Cardiac septum (tissue), 1 donor: ENCODE results near the gene STAP2. TPM values are rescaled to one million over a fixed set of nuclear protein-coding genes. Genes with fewer than 3 reads are reported as not detected.

ENCODE experiments used
- DNase-seq: peaks from one replicate; pipeline ENCODE4 v3.0.0-alpha.2; 2020; ENCODE audit warnings: low spot score
- intact Hi-C: fragments of 100-400 bp; cut with DNase I; formaldehyde crosslinking; loops from one replicate; pipeline ENCODE4 v1.14.0; 2022
- total RNA-seq: library from RNA; stranded (reverse); fragmentation: NEBNext Ultra II Directional; extraction: Animal tissue kit (Norgen Biotek cat#: 25700); gene quantifications from one replicate; pipeline ENCODE4 v1.2.1, GENCODE V29; 2021
- donor health status: DM: no; HTN: no; CAD: no.

Gene STAP2
- total RNA-seq, 1 donor from 2014 or later = 0.83 TPM

DNA sequence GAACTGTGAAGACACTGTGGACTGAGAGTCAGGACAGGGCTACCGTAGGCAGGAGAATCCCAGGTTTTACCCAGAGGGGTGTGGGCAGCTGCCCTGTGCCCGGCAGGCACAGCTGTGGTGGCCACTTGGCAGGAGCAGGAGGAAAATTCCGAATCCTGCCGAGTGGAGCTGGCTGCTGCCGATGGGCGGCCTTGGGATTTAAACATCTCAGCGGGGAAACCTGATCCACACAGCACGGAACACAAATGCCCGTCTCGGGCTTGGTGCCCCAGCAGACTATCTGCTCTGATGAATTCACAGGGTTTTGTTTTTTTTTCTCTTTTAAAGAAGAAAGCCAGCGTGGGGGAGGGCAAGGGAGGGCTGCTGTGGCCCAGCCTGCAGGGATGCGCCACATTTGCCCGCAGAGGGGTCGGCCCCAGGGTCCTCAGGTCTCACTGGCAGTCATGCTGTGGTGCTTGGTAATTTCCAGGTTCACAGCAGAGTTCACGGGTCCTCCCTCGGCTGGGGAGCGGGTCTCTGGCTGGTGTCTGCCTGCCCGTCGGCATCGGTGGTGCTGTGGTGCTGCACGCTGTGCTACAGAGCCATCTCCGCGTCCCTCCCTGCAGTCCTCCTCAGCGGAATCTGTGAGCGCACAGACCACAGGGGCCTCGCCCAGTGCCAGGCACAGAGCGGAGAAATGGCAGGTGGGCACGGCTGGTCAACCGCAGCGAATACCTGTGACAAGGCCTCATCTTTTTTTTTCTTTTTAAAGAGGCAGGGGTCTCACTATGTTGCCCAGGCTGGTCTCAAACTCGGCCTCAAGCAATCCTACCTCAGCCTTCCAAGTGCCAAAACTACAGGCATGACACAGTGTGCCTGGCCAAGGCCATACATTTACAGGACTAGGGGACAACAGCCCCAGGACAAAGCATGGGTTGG lies 32.9 kb upstream of the STAP2 start:
- intact Hi-C loops = no loop called here
- no peak for DNase-seq

DNA sequence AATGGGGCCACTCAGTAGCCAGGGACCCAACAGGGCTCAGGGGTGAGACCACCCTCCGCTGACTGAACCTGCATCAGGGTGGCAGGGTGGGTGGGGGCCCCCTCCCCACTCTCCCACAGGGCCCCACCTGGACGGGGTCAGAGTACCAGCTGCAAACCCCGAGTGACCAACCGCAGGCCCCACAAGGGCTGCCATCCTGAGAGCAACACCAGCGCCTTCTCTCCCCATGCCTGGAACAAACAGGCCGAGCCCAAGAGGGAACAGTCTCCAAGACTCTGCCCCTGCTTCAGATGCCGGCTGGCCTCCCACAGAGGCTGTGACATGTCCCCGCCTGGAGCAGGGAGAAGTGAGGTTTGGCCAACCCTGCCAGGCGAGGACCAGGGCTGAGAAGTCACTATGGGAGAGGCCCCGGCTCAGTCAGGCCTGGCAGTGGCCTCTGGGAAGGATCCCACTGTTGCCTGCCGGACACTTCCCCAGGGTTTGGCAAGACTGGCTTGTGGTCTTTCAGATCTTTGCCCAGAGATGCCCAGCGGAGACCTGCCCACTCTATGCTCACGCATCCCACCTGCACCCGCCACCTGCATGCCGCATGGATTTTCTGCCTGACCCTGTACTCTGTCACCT lies 31.9 kb upstream of the STAP2 start:
- DNase-seq = no peak
- intact Hi-C loops = no loop called here

DNA sequence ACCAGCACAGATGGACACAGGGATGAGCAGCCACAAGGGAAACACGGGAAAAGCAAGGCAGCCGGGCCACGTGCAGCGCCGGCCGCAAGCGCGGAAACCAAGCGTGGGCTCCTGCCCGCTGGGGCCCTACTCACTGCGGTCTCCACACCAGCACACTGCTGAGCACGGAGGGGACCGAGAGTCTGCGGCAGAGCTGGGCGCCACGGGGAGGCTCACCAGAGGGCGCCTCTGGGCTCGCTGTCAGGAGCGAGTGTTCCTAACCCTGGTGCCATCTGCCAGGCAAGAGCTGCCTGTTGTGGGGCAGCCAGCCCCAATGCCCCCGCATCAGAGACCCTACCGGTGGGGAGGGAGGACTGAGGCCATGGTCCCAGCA lies 31.2 kb upstream of the STAP2 start:
- no peak for DNase-seq
- intact Hi-C loops = loop anchor here (5.0 kb wide), 1 partner anchor 32 kb away; the partner anchor contains the start of genes CHAF1A and SH3GL1

DNA sequence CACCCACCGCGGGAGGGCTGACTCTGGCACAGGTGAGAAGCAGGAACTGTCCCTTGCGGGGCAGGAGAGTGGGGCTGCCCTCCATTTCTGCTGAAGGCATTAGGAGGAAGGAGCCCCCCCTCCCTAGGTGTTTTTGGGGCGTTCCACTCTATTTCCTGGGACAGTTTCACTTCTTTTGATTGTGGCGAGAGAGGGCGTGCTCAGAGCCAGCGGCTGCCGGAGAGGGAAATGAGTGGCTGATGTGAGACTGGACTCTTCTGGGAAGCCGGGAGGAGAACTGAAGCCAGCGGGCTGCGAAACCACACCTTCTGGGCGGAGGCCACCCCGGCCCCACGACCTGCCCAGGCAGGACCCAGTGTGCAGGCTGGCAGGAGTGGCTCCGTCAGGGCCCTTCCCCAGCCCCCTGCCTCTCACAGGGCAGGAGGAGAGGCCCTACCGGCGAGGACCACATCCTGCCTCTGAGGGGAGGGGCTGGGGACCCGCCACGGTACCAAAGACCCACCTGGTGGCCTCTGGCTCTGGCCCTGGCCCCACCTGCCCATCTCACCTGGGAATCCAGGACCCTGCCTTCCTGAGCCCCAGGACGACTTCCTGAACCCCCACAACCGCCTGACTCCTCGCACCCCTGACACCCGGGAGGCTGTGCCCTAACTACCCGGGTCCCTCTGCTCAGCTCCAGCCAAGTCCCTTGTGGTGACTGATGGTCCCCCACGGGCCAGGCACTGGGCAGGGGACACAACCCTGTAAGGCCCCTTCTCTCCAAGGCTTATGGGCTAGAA lies 30.7 kb upstream of the STAP2 start:
- intact Hi-C loops = loop anchor here (5.0 kb wide), 1 partner anchor 33 kb away; the partner anchor contains the start of genes CHAF1A and SH3GL1
- peak; percentile 82 for DNase-seq

DNA sequence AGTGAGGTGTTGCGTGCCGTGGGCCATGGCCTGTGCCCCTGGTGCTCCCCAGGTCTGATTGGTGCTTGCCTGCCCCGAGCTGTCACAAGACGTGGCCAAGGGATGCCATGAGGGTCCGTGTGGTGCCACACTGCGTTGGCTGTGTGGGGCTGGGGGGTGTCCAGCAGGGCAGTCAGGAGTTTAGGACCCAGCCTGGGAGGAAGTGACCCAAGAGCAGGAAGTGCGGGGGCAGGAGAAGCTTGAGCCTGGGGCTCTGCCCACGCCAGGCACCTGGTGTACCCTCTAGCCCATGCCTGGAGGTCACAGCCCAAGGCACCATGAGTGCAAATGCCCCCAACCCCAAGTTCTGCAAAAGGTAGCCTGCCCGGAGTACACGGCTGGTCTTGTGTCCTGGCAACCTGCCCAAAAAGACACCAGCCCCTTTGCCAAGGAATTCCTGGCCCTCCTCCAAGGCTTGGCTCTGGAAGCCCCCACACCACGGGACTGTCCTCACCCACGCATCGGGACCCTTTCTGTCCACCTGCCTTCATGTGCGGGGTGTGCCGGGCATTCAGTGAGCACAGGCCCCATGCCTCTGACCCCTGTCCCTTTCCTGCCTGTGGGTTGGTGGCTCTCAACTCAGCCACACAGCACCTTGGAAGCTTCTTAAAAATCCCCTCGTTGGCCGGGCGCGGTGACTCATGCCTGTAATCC lies 29.6 kb upstream of the STAP2 start:
- DNase-seq = no peak
- intact Hi-C loops = loop anchor here (5.0 kb wide), 1 partner anchor 34 kb away; the partner anchor contains the start of genes CHAF1A and SH3GL1

DNA sequence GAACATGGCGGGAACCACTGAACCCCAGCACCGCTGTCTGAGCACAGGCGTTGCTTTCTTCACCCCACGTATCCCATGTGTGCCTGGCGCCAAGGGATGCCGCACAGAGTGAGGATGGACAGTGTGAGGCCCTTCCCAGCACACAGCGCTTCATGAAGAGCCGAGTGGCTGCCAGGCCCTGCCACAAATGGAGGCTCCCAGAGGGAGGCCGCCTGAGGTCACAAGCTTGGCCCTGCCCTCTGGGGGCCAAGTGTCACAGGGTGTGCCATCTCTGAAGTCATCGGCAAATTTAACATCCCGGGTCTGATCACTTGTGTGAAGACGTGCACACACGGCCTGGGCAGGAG lies 29.1 kb upstream of the STAP2 start:
- intact Hi-C loops = loop anchor here (5.0 kb wide), 1 partner anchor 35 kb away; the partner anchor contains the start of genes CHAF1A and SH3GL1
- DNase-seq = no peak

DNA sequence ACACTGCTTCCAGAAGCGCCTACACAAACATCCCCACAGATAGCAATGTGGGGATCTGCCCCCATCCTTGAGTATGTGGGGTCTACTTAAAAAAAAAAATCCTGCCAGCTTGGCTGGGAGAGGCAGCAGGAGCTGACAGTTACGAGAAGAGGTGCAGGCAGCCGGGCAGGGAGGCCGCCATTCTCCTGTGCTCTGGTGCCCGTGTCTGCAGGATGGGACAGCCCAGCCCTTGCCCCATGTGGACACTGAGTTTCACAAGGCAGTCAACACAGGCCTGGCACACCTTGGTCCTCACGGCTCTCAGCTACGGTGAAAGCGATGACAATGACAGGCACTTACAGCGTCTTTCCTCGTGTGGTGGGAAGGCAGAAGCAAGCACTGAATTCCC lies 28.7 kb upstream of the STAP2 start:
- no peak for DNase-seq
- intact Hi-C loops = loop anchor here (5.0 kb wide), 1 partner anchor 35 kb away; the partner anchor contains the start of genes CHAF1A and SH3GL1

DNA sequence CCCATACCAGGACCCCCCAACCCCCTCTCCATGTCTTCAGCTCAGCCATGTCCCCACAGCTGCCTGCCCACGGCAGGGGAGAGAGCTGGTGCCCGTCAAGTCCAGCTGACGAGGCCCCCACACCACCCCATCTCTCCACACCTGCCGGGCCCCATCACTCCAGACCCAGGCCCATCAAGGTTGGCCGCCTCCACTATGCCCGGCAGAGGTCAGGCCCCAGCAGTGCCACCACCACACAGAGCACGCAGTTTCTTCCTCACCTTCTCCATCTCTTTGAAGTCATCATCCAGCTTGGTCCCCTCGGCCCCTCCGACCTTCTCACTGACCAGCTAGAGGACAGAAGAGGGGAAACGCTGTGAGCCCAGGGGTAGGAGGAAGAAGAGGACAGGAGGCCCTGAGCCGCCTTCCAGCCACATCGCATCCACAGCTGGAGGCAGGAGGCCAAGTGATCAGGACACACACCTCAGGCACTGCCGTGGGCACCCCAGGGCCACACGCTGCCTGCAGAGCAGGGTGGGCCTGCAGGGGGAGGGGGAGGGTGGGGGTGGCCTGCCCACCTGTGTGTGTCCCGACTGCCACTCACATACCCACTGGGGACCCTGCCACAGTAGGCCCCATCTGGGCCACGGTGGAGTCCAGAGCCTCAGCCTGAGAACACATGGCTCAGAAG lies 28.2 kb upstream of the STAP2 start:
- intact Hi-C loops = loop anchor here (5.0 kb wide), 1 partner anchor 36 kb away; the partner anchor contains the start of genes CHAF1A and SH3GL1
- DNase-seq = no peak

DNA sequence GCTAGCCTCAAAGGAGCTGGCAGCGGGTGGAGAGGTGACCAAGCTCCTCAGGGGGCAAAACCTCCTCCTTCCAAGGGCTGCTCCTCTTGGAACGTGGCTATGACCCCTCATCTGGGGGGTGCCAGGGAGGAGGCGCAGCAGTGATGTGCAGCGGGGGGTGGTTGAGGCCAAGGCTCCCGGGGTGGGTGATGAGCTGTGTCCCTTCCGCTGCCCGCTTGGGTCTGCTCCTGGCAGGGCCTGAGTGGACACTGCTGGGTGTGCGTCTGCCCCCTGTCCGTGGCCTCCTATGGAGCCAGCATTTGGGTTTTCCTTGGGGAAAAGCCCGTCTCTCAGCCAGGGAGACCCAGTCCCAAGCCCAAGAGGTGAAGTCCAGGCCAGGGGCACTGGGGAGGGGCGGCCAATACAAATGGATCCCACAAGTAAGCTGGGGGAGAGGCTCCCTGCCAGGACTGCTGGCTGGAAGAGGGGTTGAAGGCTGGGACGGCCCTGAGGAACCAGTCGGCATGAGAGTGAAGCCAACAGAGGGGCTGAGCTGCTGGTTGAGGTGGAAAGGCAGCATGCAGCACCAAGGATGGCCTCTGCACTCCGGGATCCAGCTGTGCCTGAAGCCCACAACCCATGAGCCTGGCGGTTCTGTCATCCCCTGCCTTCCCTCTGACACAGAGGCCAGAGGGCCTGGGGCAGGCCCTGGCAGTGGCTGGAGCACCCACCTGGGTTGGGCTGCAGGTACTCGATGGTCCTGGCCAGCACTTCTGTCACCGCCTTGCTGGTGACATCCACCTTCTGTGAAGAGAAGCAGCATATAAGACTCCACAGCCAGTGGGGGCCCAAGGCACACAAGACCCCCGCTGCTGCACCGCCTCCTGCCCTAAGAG lies 27.4 kb upstream of the STAP2 start:
- intact Hi-C loops = loop anchor here (5.0 kb wide), 1 partner anchor 36 kb away; the partner anchor contains the start of genes CHAF1A and SH3GL1
- no peak for DNase-seq

DNA sequence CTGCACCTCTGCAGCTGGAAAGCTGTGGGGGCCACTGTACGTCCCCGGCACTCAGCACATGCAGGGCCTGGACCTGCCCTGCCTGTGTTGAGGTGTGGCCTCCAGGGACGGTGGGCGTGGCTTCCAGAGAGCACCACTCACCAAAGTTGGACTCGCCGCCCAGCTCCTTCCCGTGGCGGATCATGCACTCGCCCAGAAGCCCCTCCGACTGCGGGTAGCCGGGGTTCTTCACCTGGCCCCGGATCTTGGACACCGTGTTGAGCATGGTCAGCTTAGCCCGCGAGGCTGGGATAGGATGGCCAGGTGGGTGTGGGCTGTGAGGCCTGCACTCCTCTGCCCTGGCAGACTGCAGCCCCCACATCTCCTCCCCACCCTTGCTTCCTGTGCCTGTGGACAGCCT lies 26.7 kb upstream of the STAP2 start:
- intact Hi-C loops = loop anchor here (5.0 kb wide), 1 partner anchor 37 kb away; the partner anchor contains the start of genes CHAF1A and SH3GL1
- no peak for DNase-seq

DNA sequence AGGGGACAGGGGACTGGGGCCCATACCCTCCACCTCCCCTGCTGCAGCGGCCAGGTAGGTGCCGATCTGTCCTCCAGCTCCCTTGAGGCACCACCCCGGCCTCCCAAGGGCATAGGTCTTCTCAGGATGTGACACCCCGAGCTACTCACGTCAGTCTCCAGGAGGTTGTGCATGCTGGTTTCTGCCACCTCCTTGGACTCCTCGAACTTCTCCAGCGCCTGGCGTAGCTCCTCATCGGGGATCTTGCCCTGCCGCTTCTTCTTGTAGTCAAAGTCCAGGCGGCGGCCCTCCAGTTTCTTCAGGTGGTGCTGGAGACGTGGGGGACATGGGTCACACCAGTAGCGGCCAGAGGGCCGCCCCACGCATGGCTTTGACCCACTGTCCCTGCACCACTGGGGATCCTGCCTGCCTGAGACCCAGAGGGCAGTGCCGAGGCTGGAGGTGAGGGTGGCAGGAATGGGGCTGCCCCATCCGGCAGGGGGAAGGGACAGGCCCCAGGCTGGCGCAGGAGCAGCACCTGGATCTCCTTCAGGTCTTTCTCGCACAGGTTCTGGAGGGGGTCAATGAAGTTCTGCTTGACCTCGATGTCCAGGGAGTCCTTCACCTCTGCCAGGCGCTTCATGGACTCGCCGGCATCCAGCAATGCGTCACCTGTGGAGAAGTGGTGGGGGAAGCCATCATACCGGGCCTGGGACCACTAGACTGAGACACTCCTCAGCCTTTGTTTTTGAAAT lies 25.1 kb upstream of the STAP2 start:
- intact Hi-C loops = no loop called here
- DNase-seq = no peak

DNA sequence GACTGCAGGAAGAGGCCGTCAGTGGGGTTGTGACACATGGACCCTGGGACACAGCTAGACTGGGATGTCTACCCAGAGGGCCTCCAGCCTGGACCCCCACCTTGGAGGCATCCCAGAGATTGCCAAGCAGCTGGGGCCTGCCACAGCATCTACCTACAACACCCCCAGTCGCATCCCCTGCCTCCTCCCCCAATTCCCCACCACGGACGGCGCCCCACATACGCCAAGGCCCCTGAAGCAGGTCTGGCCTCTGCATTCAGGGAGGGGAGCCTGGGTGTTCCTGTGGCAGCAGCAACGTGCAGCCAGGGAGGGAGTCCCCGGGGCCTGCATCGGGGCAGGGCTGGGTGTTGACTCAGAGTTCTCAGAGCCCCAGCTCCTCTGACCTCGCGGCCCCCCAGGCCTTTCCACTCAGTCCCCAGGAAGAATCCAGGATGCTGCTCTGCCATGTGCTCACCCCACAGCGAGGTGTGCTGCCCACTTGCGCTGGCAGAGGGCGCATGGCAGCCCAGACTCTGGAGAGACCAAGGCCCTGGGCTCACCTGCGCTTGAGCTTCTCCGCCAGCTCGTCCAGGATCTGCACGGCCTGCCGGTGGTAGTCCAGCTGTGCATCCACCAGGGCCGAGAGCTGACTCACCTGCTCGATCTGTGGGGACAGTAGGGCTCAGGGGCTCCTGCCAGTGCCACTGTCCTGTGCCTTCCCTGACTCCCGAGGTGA lies 24.4 kb upstream of the STAP2 start:
- intact Hi-C loops = no loop called here
- no peak for DNase-seq

DNA sequence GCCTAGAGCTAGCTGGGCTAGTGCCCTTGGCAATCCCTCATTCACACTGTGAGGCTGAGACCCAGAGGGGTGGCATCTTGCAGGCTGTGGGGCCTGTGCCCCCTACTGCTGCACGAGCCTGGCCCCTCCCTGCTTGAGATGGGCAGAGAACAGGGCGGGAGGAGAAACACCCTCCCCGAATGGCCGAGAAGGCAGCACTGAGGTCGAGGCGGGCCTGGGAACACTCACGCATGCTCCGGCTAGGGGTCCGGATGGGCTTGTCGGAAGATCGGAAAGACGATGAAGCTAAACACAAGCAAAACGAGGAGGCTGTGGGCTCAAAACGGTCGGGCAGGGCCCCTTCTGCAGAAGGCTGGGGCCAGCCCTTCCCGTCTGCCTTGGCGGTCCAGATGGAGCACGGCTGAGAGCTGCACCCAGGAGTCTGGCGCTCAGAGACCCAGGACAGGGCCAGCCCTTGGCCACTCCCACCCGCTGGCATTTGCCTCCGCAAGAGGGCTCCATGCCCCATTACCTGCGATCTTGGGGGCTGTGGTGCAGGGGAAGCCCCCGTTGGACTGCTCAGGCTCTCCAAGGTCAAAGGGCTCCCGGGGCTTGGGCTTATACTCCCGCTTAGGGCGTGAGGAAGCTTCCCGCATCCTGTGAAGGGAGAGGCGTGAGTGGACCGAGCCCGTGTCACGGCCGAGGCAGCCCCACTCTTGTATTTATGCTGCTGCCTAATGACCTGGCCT lies 23.6 kb upstream of the STAP2 start:
- DNase-seq = no peak
- intact Hi-C loops = no loop called here

DNA sequence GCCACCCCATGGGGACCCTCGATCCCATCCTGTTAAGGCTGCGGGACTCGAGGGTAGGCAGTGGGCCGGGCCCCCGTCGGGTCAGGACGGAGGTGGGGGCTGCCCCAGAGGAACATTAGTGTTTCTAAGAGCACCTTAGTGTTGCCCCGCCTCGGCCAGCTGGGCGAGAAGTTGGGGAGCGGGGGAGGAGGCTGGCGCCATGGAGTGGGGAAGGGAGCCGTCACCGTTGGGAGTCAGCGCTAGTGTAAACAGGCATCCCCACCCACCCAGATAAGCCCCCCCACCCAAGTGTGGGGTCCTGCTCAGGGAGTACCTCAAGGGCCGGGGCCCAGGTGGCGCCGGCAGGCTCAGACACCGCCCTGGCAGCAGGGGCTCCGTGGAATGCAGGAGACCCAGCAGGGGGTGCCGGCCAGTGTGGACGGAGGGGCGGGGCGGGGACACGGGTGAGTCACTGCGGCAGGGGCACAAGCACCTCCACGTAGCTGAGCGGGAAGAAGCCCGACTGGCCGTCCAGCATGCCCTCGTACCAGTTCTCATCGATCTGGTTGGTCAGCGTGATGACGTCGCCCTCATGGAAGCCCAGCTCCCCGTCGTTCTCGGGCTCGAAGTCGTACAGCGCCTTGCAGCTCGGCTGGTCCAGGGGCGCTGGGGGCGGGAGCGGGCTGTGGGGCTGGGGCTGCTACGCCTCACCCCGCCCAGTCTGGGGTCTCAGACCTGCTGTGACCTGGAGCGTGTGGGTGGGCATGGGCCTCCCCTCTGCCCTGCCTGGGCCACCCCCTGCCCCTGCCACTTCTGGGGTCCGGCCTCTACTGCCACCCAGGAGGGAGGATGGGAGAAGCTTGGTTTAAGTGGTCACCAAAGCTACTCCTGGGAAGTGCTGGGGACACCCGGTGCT lies 22.8 kb upstream of the STAP2 start:
- DNase-seq = no peak
- intact Hi-C loops = no loop called here

DNA sequence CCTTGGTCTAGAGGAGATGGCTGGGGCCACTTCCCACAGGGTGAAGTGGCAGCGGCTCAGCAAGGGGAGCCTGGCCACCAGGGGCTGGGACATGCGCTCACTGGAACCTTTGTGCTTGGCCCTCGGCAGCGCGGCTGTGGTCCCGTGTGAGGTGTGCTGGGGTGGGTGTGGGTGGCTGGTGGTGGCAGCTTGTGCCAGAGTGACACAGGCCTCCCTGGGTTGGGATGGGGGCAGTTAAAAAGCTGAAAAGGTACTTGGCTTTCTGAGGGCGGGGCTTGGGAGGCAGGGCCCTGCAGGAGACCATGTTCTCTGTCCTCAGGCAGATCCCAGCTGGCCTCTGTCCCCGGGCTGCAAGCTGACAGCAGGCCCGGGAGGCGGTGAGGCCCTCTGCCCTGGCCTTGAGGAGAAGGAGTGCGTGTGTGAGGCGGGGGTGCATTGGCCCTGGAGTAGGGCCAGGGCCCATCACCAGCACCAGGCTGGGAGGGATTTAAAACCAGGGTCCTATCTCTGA lies 22.1 kb upstream of the STAP2 start:
- no peak for DNase-seq
- intact Hi-C loops = no loop called here
